DND-41 (cell line): ENCODE measurements around the gene SUPT20H.

Experiments used
- CTCF ChIP-seq: IDR thresholded peaks from 2 replicates; pipeline ENCODE4 v1.5.1; 2012; ENCODE audit warnings: borderline replicate concordance, low read length, moderate library complexity, mild to moderate bottlenecking; ENCODE audit not compliant: poor library complexity, severe bottlenecking; ENCODE audit errors: extremely low read depth
- EZH2 ChIP-seq: IDR thresholded peaks from 3 replicates; pipeline ENCODE4 v1.6.1; 2012; ENCODE audit warnings: borderline replicate concordance, low read depth, mild to moderate bottlenecking, moderate library complexity, low read length, inconsistent platforms; ENCODE audit not compliant: severe bottlenecking

- TF ChIP-seq CTCF: no peak
- TF ChIP-seq EZH2: no peak
Measured at GRCh38 chr13:37094099-37094498, 34.6 kb upstream of the SUPT20H start.
